GM19023 (cell line): ENCODE data around the gene GLI3.

ENCODE experiments used
- ATAC-seq: cut with Tn5 transposase; IDR thresholded peaks from one replicate; pipeline ENCODE4 v1.9.1; 2021; ENCODE audit warnings: mild to moderate bottlenecking, moderate library complexity; ENCODE audit not compliant: unreplicated experiment

The GLI3 gene

DNA sequence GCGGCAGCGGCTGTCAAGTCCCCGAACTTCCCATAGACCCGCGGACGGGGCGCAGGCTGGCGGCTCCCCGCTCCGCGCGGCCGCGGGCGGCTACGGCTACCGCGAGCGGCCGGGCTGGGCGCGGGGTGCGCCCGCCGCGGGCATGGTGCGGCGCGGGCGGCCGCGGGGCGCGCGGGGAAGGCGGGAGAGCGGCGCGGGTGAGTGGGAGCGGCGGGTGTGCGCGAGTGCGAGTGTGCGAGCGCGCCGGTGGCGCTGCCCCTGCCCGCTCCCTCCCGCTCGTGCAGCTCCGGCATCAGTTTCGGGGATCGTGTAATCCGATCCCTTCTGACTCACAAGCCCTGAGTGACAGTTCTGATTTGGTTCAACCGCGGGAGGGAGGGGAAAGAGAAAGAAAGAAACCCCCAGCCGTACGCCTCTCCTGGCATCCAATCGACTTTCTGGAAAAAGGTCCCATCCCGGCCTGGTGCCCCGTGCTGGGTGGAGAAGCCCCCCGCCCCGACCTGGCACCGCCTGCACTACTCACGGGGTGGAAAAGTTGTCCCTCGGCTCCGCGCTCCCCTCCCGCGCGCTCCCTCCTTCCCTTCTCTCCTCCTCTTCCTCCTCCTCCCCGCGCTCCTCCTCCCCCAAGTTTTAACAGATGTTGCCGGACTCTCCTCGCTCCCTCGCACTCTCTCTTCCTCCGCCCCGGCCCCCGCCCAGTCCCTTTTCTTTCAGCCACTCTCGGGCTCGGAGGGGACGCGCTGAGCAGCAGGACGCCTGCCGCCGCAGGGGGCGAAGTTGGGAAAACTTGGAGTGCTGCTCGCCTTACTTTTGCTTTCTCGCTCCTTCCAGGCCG is at the start of gene GLI3:
Gene GLI3 (minus strand): TSS at position 234 of the 835 bp plus-strand sequence. CDS start 13,956 bp downstream, outside the sequence.
- no peak for ATAC-seq

GRCh38 chr7:42285383-42285824 is 48.4 kb upstream of the GLI3 start:
- no peak for ATAC-seq

- no peak for ATAC-seq
Measured at GRCh38 chr7:42283553-42283952, 46.5 kb upstream of the GLI3 start.

DNA sequence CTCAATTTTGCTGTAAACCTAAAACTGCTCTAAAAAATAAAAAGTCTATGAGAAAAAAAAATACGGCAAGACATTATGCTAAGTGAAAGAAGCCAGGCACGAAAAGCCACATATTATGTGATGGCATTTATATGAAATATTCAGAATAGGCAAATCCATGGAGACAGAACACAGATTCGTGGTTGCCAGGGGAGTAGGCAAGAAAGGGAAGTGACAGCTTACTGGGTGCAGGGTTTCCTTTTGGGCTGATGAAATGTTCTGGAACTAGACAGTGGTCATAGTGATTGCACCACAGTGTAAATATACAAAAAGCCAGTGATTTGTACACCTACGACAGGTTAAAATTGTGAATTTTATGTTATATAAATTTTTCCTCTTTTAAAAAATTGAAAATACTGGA is 41.3 kb upstream of the GLI3 start:
- no peak for ATAC-seq

DNA sequence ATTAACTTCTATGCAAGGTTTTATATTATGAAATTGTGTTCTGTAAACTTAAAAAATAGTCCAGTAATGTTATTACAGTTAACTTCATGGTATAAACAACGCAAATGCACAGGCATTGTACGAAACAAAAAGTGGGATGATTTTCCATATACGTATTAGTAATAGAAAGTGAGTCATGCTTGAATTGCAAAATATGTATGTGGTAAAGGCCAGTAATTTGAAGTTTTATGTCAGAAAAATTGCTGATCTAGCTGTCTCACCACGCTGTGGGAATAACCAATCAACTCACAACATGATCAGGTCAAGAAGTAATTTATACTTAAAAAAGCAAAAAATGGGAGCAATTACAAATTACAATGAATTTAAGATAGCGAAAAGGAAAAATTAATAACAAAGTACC is 37.0 kb upstream of the GLI3 start:
- no peak for ATAC-seq

- ATAC-seq = no peak
Measured at GRCh38 chr7:42272793-42273665, 36.0 kb upstream of the GLI3 start.

DNA sequence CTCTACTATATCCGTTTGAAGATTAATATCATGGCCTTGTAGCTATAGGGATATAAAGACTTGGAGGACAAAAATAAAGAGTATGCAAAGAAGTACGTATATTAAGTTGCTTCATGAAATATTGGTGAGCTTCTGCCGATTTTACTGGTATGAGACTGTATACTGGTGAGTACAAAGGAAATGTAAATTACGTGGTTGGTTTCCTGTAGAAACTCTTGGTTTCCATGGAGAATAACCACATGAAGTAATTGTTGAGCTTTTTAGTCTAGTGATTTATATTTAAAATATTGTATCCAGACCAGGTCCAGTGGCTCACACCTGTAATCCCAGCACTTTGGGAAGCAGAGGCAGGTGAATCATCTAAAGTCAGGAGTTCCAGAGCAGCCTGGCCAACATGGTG is 32.2 kb upstream of the GLI3 start:
- no peak for ATAC-seq

GRCh38 chr7:42264702-42265101 is 27.7 kb upstream of the GLI3 start:
- no peak for ATAC-seq

GRCh38 chr7:42263971-42264370 is 27.0 kb upstream of the GLI3 start:
- no peak for ATAC-seq

DNA sequence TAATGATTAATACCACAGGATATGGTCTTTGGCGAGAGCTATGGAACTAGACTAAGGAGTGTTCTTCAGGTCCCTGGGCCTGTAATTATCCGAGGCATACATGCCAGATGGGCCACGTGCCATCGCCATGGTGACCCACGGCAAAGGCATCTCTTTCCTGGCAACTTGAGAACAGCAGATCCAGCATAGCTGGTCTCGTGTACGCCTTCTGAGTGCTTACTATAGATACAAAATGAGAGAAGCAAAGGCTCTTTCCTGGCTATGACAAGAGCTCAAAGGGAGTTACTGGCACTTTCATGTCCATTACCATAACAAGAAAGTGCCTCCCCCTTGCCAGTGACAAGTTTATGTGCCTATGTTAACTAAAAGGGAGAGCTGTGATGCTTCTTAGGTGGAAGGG is 26.0 kb upstream of the GLI3 start:
- no peak for ATAC-seq

GRCh38 chr7:42254217-42254616 is 17.2 kb upstream of the GLI3 start:
- no peak for ATAC-seq

GRCh38 chr7:42253316-42253715 is 16.3 kb upstream of the GLI3 start:
- ATAC-seq = no peak

GRCh38 chr7:42250411-42250810 is 13.4 kb upstream of the GLI3 start:
- no peak for ATAC-seq

- ATAC-seq = no peak
Measured at GRCh38 chr7:42248579-42248978, 11.6 kb upstream of the GLI3 start.

- no peak for ATAC-seq
Measured at GRCh38 chr7:42247301-42247700, 10.3 kb upstream of the GLI3 start.

DNA sequence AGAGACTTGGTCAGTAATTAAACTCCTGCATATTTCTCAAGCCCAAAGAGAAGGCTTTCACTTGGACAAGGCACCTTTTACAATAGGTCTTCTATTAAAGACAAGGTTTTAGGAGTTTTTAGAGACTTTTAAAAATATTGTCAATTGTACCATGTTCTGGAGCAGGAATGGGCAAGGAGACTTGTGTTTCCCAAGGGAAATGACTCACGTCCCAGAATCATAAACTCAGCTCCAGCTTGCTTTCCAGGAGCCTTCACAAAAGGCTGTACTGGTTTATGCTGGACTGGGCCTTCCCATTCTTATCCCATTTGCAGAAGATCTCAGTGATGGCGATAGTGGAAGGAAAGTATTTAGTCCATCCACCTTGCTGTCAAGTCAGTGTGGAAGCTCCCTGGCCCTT is 7.8 kb upstream of the GLI3 start:
- ATAC-seq = no peak

- ATAC-seq = no peak
Measured at GRCh38 chr7:42242381-42242780, 5.4 kb upstream of the GLI3 start.

DNA sequence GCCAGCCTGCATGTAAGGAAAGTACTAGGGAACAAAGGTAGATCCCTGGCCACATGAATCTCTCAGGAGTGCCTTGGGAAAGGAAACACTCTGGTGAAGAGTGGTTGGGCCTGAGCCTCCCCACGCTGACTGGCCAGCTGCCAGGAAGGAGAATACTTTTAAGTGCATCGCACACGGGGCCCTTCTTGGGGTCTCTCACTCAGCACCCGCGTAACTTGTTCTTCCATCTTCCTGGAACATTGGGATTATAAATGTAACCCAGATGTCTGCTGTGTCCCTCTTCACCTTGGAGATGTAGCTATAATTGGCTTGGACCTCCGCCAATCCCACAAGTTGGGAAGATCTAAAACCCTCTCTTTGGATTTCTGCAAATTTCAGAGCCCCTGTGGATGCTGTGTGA is 4.4 kb upstream of the GLI3 start:
- no peak for ATAC-seq

DNA sequence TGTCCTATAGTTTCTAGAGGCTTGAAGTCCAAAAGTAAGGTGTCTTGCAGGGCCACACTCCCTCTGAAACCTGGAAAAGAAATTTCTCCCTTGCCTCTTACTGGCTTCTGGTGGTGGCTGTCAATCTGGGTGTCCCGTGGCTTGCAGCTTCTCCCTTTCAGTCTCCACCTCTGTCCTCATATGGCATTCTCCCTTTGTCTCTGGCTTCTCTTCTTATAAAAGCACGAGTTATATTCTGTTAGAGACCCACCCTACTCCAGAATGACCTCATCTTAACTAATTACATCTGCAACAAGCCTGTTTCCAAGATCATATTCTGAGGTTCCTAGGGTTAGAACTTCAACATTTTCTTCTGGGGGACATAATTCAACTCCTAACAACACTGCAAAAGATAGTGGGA is 3.4 kb upstream of the GLI3 start:
- ATAC-seq = no peak

- ATAC-seq = no peak
Measured at GRCh38 chr7:42238709-42239366, 1.8 kb upstream of the GLI3 start.

GRCh38 chr7:42237811-42238541 is 967 bp upstream of the GLI3 start:
- no peak for ATAC-seq
